Inflammatory macrophage treated with lipopolysaccharide for 1 hour (primary cell): Measurements from ENCODE around the gene DPYSL4.
"Not testable (repeated sequence)": the region's sequence is repeated elsewhere in the genome, so short reads cannot be mapped to it uniquely, and the experiment has no call there.

Experiments
- DNase-seq, 2 donors: peaks; one replicate each; pipeline ENCODE4 v3.0.0-alpha.2; 2020 to 2022

Gene DPYSL4

DNA sequence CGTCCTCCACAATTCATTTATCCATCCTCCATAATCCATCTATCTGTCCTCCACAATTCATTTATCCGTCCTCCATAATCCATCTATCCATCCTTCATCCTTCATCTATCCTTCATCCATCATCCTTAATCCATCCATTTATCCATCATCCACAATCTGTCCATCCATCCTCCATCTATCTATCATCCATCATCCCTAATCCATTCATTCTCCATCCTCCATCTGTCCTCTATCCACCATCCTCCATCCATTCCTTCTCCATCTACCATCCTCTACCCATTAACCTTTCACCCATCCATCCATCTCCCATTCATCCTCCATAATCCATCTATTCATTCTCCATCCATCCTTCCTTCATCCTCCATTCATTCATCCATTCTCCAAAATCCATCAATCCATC lies 36.0 kb upstream of the DPYSL4 start:
- DNase-seq: no peak

DNA sequence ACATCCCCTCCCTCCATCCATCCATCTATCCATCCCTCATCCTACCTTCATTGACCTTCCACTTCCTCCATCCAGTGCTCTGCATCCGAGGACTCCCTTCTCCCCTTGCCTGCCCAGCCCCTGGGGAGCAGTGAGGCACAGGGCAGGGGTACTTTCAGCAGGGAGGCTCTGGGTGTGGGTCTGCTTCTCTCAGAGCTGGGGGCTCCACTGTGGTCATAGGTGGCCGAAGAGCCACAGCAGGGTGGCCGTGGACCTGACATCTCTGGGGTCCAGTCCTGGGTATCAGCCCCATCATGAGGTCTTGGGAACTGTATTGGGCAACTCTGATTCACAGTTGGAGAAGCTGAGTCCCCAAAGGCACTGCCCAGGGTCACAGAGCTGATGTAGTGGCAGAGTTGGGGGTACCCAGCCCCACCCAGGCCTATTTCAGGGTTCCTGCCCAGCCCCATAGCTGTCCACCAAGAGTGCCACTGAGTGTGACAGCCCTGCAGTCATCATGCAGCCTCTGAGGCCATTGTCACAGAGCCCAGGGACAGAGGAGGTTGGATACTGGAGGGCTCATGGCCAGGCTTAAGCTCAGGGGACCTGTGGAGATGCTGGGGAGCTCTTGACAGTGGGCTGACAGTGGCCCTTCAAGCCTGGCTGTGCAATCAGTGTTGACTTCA lies 35.3 kb upstream of the DPYSL4 start:
- no peak for DNase-seq

DNA sequence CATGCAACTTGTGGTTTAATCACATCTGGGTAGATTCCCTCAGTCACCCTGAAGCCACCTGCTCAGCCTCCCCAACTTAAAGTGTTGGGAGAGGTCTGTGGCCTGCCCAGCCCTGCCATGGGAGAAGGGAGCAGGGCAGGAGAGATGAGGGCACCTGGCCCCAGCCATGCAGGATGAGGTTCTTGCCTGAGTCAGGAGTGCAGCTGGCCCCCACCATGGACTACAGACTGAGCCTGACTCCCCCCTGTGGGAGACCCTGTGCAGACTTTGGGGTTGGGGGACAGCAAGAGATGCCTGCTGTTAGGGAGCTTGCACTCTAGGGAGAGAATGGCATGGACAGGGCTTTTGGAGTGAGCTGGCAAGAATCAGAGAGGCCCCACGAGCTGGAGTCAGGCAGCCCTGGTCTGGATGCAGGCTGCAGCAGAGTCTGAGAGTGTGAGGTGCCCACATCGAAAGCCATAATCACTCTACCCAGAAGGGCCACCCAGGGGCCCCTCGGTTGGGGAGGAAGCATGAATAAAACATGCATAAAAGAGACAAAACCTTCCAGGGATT lies 34.7 kb upstream of the DPYSL4 start:
- DNase-seq: no peak

DNA sequence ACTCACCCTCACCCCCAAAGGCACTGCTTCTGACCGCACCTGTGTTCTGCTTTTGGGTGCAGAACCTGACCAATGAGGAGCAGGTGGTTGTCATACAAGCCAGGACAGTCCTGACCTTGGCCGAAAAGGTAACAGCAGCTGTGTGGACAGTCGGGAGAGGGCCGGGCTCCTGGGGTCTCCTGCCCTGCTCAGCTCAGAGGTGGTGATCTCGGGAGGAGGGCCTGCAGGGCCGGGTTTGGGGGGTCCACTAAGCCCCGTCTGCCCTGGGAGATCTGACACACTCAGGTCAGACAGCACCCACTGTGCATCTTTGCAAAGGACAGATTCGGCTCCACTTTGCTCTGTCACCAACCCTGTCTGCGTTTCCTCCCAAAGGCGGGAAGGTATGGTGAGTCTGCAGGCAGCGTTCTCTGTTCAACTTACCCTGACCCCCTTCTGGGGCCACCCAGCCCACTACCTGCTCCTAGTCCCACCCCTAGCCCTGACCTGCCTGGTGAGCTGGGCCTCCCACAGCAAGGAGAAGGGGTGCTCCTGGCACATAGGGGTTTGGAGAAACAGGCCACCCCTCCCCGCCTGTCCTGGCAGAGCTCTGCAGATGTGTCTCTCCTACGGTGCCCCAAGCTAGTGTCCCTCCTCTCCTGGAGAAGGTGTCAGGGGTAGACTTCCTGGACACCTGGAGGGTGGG lies 33.7 kb upstream of the DPYSL4 start:
- DNase-seq: no peak

DNA sequence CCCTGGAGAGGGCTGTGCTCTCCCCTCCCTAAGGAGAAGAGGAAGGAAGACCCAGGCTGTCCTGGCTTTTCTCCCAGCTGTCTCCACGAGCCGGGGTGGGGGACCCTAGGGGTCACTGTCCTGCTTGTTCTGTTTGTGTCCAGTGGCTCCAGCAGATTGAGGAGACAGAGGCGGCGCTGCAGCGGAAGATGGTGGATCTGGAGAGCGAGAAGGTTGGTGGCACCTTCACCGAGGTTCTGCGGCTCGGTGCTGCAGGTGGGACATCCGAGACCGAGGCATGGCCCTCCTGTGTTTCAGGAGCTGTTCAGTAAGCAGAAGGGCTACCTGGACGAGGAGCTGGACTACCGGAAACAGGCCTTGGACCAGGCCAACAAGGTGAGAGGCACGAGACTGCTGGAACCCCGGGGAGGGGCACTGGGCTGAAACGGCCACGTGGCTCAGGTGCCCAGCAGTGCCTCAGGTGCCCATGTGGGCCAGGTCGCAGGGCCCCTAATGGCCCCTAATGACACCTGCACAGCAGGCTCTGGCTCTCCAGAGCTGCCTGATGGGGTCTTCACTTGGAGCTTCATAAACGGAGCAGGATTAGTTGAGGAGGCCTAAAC lies 33.0 kb upstream of the DPYSL4 start:
- DNase-seq: no peak

DNA sequence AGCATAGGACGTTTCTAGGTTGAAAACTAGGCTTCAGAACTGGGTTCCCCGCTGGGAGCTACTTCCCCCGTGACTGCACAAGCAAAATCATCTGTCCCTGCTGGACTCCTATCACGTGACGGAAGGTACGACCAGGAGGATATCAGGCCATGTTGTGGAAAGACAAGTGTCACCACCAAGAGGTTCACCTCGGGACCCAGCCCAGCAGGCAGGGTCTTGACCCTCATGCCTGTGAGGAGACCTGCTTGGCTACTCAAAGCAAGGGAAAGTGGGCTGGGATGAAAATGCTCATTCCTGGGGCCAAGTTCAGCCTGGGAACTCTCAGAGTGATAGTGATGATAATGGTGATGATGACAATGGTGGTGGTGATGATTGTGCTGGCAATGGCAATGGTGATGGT lies 32.3 kb upstream of the DPYSL4 start:
- DNase-seq: no peak

DNA sequence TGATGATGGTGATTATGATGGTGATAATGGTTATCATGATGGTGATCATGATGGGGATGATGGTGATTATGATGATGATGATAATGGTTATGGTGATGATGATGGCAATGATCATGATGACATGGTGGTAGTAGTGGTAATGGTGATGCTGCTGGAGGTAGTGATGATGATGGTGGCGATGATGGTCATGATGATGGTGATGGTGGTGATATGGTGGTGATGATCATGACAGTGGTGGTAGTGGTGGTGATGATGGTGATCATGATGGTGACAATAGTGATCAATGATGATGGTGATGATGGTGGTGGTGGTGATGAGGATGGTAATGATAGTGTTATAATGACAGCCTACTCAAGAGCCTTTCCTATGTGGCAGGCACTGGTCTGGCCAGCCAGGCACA lies 31.8 kb upstream of the DPYSL4 start:
- DNase-seq: no peak

DNA sequence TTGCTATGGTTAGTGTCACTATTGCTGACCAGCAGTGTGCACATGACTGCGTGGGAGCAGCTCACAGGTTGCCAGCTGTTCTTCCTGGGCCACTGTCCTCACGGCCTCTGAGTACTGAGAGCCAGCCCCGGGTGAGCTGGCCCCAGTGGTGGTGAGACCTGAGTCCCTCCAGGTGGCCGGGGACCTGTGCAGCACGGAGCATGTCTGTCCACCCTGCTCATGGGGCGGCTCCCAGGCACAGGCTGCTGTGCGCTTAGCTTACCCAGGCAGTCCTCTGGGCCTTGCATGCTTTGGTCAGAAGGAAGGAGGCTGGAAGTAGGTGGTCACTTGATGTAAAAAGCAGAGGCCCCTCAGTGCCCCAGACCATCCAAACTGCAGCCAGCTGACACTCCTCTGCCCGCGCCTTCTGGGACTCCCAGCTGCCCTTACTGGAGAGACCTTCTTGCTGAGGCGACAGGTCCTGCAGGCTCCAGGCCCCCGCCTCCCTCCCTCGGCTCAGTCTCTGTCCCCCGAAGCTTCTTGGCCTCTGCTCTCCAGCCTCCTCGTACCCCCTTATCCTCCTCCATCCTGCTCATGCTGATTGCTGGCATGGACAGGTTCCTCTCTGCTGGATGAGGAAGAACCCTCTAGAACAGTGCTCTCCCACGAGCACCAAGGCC lies 30.9 kb upstream of the DPYSL4 start:
- no peak for DNase-seq

DNA sequence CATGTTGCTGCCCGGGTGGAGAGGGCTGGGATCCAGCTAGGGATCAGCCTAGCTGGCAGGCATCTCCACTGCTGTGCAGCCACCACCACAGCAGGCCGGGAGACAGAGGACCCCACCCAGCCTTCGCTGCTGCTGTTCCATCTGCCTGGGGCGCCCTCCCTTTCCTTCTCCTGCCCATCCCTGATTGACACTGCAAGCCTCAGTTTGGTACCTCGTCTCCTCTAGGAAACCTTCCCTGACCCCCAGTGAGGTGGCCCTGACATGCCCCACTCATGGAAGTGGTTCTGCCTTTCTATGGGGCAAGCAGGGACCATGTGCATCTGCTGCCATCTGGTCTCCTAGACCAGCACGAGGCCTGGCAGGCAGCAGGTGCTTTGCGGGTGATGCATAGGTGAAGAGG lies 30.4 kb upstream of the DPYSL4 start:
- DNase-seq: no peak

DNA sequence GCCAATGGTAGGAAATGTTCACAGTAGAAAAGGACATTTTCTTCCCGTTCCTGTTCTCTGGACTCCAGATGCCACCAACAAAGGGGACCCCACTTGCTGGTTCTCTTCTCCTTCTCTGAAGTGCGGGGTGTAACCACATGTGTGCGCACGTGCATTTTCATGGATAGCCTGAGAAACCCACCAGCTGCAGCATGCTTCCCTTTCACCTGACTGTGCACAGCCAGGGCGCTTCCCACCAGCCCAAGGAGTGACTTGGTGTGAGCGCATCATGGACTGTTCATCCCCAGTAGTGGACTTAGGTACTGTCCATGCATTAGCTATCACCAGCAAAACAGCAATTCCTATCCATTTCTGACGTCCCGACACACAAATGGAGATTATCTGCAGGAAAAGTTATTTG lies 29.6 kb upstream of the DPYSL4 start:
- DNase-seq: no peak

DNA sequence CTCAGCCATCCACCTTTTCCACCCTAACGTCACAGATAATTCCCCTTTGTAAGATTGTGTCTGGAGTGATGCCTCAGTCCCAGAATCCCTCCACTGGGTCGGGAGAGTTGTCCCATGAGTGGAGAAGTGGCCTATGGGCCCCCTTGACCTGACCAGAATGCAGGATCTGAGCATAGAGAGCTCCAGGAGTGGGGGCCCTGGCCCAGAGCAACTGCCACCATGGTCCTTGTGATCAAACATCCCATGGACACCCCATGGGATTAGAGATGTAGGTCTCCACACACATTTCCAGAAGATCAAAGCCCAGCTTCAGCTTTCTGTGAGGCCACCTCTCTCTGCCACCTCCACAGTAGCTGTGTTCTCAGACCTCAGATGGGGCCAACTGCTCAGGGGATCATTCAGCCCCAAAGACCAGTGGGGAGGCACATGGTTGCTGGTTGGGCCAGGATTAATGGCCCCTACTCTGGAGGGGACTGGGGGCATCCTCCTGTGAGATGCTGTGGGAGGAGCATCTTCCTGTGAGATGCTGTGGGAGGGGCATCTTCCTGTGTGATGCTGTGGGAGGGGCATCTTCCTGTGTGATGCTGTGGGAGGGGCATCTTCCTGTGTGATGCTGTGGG lies 28.5 kb upstream of the DPYSL4 start:
- DNase-seq: no peak

DNA sequence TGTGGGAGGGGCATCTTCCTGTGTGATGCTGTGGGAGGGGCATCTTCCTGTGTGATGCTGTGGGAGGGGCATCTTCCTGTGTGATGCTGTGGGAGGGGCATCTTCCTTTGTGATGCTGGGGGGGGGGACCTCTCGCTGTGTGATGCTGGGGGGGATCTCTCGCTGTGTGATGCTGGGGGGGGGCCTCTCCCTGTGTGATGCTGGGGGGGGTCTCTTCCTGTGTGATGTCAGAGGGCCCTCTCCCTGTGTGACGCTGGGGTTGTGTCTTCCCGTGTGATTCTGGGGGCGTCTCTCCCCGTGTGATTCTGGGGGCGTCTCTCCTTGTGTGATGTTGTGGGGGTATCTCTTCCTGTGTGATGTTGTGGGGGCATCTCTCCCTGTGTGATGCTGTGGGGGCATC lies 27.9 kb upstream of the DPYSL4 start:
- DNase-seq: no peak

DNA sequence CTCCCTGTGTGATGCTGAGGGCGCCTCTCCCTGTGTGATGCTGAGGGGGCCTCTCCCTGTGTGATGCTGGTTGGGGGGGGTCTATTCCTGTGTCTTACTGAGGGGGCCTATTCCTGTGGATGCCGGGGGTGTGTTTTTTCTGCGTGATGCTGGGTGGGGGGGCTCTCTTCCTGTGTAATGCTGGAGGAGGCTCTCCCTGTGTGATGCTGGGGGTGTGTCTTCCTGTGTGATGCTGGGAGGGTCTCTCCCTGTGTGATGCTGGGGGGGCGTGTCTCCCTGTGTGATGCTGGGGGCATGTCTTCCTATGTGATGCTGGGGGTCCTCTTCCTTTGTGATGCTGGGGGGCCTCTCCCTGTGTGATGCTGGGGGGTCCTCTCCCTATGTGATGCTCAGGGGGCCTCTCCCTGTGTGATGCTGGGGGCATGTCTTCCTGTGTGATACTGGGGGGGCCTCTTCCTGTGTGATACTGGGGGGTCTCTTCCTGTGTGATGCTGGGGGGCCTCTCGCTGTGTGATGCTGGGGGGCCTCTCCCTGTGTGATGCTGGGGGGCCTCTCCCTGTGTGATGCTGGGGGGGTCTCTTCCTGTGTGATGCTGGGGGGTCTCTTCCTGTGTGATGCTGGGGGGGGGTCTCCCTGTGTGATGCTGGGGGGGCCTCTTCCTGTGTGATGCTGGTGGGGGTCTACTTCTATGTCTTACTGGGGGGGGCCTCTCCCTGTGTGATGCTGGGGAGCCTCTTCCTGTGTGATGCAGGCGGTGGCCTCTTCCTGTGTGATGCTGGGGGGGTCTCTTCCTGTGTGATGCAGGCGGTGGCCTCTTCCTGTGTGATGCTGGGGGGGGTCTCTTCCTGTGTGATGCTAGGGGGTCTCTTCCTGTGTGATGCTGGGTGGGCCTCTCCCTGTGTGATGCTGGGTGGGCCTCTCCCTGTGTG lies 27.2 kb upstream of the DPYSL4 start:
- DNase-seq: not testable (repeated sequence)

DNA sequence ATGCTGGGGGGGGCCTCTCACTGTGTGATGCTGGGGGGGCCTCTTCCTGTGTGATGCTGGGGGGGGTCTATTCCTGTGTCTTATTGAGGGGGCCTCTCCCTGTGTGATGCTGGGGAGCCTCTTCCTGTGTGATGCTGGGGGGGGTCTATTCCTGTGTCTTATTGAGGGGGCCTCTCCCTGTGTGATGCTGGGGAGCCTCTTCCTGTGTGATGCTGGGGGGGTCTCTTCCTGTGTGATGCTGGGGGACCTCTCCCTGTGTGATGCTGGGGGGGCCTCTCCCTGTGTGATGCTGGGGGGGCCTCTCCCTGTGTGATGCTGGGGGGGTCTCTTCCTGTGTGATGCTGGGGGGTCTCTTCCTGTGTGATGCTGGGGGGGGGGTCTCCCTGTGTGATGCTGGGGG lies 26.5 kb upstream of the DPYSL4 start:
- not testable (repeated sequence) for DNase-seq

DNA sequence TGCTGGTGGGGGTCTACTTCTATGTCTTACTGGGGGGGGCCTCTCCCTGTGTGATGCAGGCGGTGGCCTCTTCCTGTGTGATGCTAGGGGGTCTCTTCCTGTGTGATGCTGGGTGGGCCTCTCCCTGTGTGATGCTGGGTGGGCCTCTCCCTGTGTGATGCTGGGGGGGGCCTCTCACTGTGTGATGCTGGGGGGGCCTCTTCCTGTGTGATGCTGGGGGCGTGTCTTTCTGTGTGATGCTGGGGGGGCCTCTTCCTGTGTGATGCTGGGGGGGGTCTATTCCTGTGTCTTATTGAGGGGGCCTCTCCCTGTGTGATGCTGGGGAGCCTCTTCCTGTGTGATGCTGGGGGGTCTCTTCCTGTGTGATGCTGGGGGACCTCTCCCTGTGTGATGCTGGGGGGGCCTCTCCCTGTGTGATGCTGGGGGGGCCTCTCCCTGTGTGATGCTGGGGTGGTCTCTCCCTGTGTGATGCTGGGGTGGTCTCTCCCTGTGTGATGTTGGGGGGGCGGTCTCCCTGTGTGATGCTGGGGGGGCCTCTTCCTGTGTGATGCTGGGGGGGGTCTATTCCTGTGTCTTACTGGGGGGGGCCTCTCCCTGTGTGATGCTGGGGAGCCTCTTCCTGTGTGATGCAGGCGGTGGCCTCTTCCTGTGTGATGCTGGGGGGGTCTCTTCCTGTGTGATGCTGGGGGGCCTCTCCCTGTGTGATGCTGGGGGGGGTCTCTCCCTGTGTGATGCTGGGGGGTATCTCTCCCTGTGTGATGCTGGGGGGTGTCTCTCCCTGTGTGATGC lies 25.7 kb upstream of the DPYSL4 start:
- not testable (repeated sequence) for DNase-seq

DNA sequence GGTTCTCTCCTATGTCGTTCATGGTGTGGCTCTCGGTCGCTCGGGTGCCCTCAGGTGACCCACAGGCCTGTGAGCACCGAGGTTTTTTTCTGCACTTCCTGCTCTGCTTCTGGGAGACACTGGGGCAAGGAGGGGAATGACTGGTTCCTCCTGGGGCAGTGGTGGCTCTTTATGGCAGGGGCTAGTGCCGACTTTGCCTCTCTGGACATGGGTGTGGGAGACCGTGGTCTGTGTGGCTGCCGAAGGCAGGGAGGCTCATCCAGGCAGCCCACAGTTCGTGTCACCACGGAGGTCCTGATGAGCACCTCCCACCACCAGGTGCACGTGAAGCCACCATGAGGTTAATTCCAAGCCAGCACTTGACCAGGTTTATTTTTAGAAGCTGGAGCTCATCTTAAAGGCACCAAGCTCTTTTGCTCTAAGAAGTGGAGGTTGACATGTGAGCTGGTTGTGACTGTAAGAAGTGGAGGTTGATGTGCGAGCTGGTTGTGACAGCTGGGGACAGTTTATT lies 24.7 kb upstream of the DPYSL4 start:
- no peak for DNase-seq

DNA sequence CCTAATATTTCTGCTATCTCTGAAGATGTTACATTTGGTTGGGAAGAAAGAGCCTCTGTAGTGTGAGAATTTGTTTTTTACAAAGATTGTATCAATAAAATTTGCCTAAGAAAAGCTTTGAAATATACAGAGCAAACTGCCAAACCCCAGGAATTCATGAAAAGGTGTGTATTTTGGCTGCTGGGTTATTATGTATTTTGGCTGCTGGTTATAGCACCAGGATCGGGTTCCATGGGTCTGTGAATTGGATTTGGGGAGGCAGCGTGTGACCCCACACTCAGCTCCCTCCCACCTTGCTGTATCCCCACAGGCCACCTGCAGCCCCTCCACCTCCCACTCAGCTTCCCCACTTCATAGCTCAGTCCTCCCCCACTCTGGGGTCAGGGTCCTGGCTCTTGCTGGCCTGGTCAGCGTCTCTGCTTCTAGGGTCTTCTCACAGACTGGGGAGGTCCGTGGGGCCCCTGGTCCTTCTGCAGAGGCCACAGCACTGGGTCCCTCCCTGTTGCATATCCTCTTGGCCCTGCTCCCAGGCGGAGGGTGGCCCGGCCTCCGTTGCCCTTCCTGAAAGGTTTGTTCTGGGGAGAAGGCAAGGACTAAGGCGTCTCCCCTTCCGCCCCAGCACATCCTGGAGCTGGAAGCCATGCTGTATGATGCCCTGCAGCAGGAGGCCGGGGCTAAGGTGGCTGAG lies 24.0 kb upstream of the DPYSL4 start:
- DNase-seq: no peak

DNA sequence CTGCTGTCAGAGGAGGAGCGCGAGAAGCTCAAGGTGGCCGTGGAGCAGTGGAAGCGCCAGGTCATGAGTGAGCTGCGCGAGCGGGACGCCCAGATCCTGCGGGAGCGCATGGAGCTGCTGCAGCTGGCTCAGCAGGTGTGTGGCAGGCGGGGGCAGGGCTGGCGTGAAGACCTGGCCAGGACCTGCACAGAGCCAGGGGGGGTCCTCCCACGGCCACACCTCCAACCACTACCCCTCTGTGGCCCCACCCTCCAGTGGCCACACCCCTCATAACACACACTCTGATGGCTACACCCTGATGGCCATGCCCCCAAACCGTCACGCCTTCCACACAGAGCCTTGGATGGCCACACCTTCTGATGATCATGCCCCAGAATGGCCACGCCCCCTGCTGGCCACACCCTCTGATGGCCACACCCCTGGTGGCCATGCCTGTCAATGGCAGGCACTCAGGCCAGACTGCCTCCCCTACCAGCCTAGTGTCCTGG lies 23.4 kb upstream of the DPYSL4 start:
- peak; percentile 4 to 8 for DNase-seq

DNA sequence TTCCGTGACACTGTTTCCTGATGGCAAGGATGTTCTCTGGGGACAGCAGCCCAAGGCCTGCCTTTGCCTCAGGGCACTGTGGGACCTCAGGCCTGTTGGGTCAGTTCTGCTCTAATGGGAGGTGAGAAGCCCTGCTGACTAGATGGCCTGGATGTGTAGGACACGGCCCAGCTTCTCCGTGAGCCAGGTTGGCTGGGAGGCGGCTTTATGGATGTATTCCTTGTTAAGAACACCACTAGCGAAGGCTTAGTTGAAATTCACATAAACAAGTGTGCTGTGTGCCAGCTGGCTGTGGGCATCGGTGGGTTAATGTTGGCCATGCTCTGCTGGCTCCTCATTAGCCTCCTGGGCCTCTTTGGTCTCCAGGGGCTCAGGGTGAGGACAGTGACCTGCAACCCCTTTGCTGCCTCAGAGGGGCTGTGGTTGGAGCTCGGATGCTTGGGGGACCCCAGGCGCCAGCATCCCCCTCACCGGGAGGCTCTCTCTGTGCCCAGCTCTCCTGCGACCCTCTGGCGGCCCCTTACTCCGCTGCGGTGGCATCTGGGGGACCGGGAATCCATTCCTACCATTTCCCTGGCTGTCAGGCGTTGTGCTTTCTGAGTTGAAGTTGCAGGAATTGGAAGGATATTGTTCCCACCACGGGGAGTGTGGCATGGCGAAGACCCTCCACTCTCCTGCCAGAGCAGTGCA lies 22.8 kb upstream of the DPYSL4 start:
- DNase-seq: no peak
